GM12878 (cell line): ENCODE measurements around the gene CD55. TPM values are rescaled to one million over a fixed set of nuclear protein-coding genes. Genes with fewer than 3 reads are reported as not detected.

Experiments used
- ATAC-seq: fragments of 200-7000 bp; cut with Tn5 transposase; 3 replicates; pipeline ENCODE4 v1.9.1; 2020; ENCODE audit warnings: mild to moderate bottlenecking, moderate library complexity
- BruUV-seq: library from RNA; stranded (reverse); fragments of 400-500 nt; replicated peaks from 2 replicates; lab custom pipeline; 2021; lab: Mats Ljungman, UMichigan
- CTCF ChIA-PET: fragments of 300-600 bp; sonication (Branson Sonifier 250); formaldehyde crosslinking; extraction: SDS; loops from one replicate; lab custom pipeline; 2021; ENCODE audit warnings: inconsistent platforms; lab: Yijun Ruan, JAX
- POLR2A ChIA-PET: fragments of 350-600 bp; formaldehyde crosslinking; extraction: SDS; loops from one replicate; lab custom pipeline; 2021; ENCODE audit warnings: inconsistent platforms; lab: Charles Lee
- RAD21 ChIA-PET: fragments of 300-600 bp; sonication (Branson Sonifier 250); formaldehyde crosslinking; loops from one replicate; lab custom pipeline; 2023; ENCODE audit warnings: antibody characterized with exemption; ENCODE audit not compliant: unreplicated experiment; lab: Charles Lee
- SMC1A ChIA-PET: fragments of 300-600 bp; sonication (Branson Sonifier 250); formaldehyde crosslinking; loops from one replicate; lab custom pipeline; 2023; ENCODE audit not compliant: unreplicated experiment, uncharacterized antibody; lab: Charles Lee
- DNase-seq: peaks from one replicate; pipeline ENCODE4 v3.0.0-alpha.2; 2011; ENCODE audit warnings: low read depth, low spot score
- FAIRE-seq: peaks from 3 replicates; lab custom pipeline; 2011; peaks lifted over from hg19 to GRCh38; lab: Jason Lieb, UNC
- H2AFZ ChIP-seq: 2 replicates; pipeline ENCODE4 v1.6.0; 2011; ENCODE audit warnings: low read depth, low read length, control low read depth; ENCODE audit not compliant: control insufficient read depth
- H3K27ac ChIP-seq: 2 replicates; pipeline ENCODE4 v1.5.1; 2011; ENCODE audit warnings: control low read depth; ENCODE audit not compliant: control insufficient read depth, insufficient read depth
- H3K27me3 ChIP-seq, 2 experiments: replicated peaks in 1 of 2; 2 replicates each; pipeline versions ENCODE4 v1.6.0 to v1.6.1; 2011; ENCODE audit warnings: low read length in 1 of 2; ENCODE audit not compliant: control insufficient read depth in 2 of 2, insufficient read depth in 2 of 2
- H3K36me3 ChIP-seq, 2 experiments: 2 replicates each; pipeline ENCODE4 v1.5.1; 2011; ENCODE audit warnings: low read length in 1 of 2; ENCODE audit not compliant: control insufficient read depth in 2 of 2, insufficient read depth in 2 of 2
- H3K4me1 ChIP-seq: 2 replicates; pipeline ENCODE4 v1.6.1; 2011; ENCODE audit warnings: mild to moderate bottlenecking, low read length, moderate library complexity, mixed read lengths; ENCODE audit not compliant: control insufficient read depth, insufficient read depth
- H3K4me2 ChIP-seq: 2 replicates; pipeline ENCODE4 v1.6.0; 2011; ENCODE audit warnings: control low read depth; ENCODE audit not compliant: control insufficient read depth, insufficient read depth
- H3K4me3 ChIP-seq: fragments of 200-600 bp; sonication (generic); 2 replicates; pipeline ENCODE4 v1.5.1; 2016
- H3K79me2 ChIP-seq: 2 replicates; pipeline ENCODE4 v1.6.0; 2011; ENCODE audit warnings: low read length; ENCODE audit not compliant: control insufficient read depth, insufficient read depth
- H3K9ac ChIP-seq: 2 replicates; pipeline ENCODE4 v1.8.0; 2011; ENCODE audit warnings: low read length, control low read depth, mixed read lengths; ENCODE audit not compliant: control insufficient read depth, insufficient read depth
- H3K9me3 ChIP-seq: replicated peaks from 3 replicates; pipeline ENCODE4 v1.5.1; 2011; ENCODE audit warnings: mild to moderate bottlenecking, low read length; ENCODE audit not compliant: control insufficient read depth, insufficient read depth
- H4K20me1 ChIP-seq: 2 replicates; pipeline ENCODE4 v1.6.0; 2011; ENCODE audit not compliant: control insufficient read depth, insufficient read depth
- ATF3 ChIP-seq: IDR thresholded peaks from 2 replicates; pipeline ENCODE4 v1.6.1; 2011; ENCODE audit warnings: low read depth, mild to moderate bottlenecking, low read length, moderate library complexity, borderline replicate concordance; ENCODE audit errors: extremely low read depth
- E4F1 ChIP-seq: fragments of 450-650 bp; IDR thresholded peaks from 2 replicates; pipeline ENCODE4 v1.6.1; 2018; ENCODE audit warnings: borderline replicate concordance, mild to moderate bottlenecking; ENCODE audit not compliant: partially characterized antibody
- FOXK2 ChIP-seq: fragments of 450-650 bp; IDR thresholded peaks from 2 replicates; pipeline ENCODE4 v1.6.1; 2017; ENCODE audit warnings: mild to moderate bottlenecking, moderate library complexity
- NFXL1 ChIP-seq: fragments of 450-650 bp; IDR thresholded peaks from 2 replicates; pipeline ENCODE4 v1.6.1; 2017; ENCODE audit warnings: antibody characterized with exemption, mild to moderate bottlenecking, borderline replicate concordance
- PAX5 ChIP-seq: IDR thresholded peaks from 2 replicates; pipeline ENCODE4 v1.6.1; 2011; ENCODE audit warnings: low read depth, low read length, borderline replicate concordance
- PRDM15 ChIP-seq: fragments of 450-650 bp; formaldehyde crosslinking; IDR thresholded peaks from 2 replicates; pipeline ENCODE4 v1.4.0; 2020; ENCODE audit warnings: mild to moderate bottlenecking, moderate library complexity
- SPI1 ChIP-seq: IDR thresholded peaks from 2 replicates; pipeline ENCODE4 v1.6.1; 2011; ENCODE audit warnings: low read depth, mild to moderate bottlenecking, low read length, moderate library complexity, borderline replicate concordance; ENCODE audit not compliant: insufficient read depth
- STAT3 ChIP-seq: IDR thresholded peaks from 2 replicates; pipeline ENCODE4 v1.6.1; 2011; ENCODE audit warnings: low read depth, low read length, improper control_type of control experiment
- SUZ12 ChIP-seq: fragments of 200-600 bp; sonication (generic); IDR thresholded peaks from one replicate; pipeline ENCODE4 v1.6.1; 2018; ENCODE audit warnings: antibody characterized with exemption, mild to moderate bottlenecking; ENCODE audit not compliant: unreplicated experiment
- TCF12 ChIP-seq: IDR thresholded peaks from 2 replicates; pipeline ENCODE4 v1.6.1; 2011; ENCODE audit warnings: low read depth, mild to moderate bottlenecking, low read length
- ZBTB11 ChIP-seq: fragments of 450-650 bp; formaldehyde crosslinking; IDR thresholded peaks from 2 replicates; pipeline ENCODE4 v1.5.0; 2022; ENCODE audit warnings: mild to moderate bottlenecking, missing genetic modification characterization
- ZNF24 ChIP-seq: fragments of 450-650 bp; IDR thresholded peaks from 2 replicates; pipeline ENCODE4 v1.6.1; 2017; ENCODE audit warnings: antibody characterized with exemption, mild to moderate bottlenecking
- ZSCAN29 ChIP-seq: fragments of 450-650 bp; IDR thresholded peaks from 2 replicates; pipeline ENCODE4 v1.6.1; 2017; ENCODE audit warnings: mild to moderate bottlenecking, moderate library complexity
- WGBS: methylation state at CpG from one replicate; pipeline ENCODE4 v1.1.6; 2016; ENCODE audit warnings: low lambda C conversion rate; ENCODE audit not compliant: insufficient replicate concordance, insufficient coverage; ENCODE audit errors: missing lambda C conversion rate; 5-methylcytosine and 5-hydroxymethylcytosine counted together
- in situ Hi-C: fragments of 300-500 bp; cut with MboI; formaldehyde crosslinking; loops from 9 replicates; pipeline ENCODE4 v1.14.3; 2018; ENCODE audit warnings: mixed read lengths
- intact Hi-C: fragments of 100-400 bp; cut with micrococcal nuclease; formaldehyde crosslinking; loops from one replicate; pipeline ENCODE4 v1.14.2; 2022; ENCODE audit not compliant: unreplicated experiment
- polyA plus RNA-seq, 11 experiments: library from polyadenylated mRNA; depleted of rRNA in 4 of 11; unstranded in 6 of 11; stranded (reverse) in 5 of 11; fragments of >200 nt; fragmentation: Nextera tagmentation in 4 of 11; fragmentation: Illumina TruSeq in 1 of 11; extraction: Ambion mirVana in 4 of 11; extraction: Trizol in 1 of 11; gene quantifications; 1 replicate in 1 of 11; 2 replicates in 10 of 11; pipeline versions ENCODE4 v1.2.1 to v1.2.3, GENCODE V29; 2011 to 2016; ENCODE audit warnings: inconsistent platforms in 2 of 11, missing spikeins in 2 of 11, low read depth in 1 of 11
- total RNA-seq, 4 experiments: library from RNA; depleted of rRNA in 3 of 4; stranded (reverse); fragments of >200 nt in 3 of 4; fragmentation: Illumina TruSeq in 1 of 4; extraction: Trizol in 1 of 4; gene quantifications; 2 replicates each; pipeline versions ENCODE4 v1.2.1 to v1.2.3, GENCODE V29; 2013 to 2021

CD55 gene
- total and polyA plus RNA-seq, 10 of the 15 experiments (the other 5 are each of a cell fraction or from before 2014, with no cell fraction given), result 5.2 to 46.5 (median 15.1) TPM

GRCh38 chr1:207286786-207287468 lies 34.6 kb upstream of the CD55 start:
- ChIA-PET CTCF (interaction anchor here (1.1 kb wide), 2 partner anchors 203 to 236 kb away, joined by 3 to 4 read pairs; no protein-coding TSS in a partner anchor), SMC1A (interaction anchor here (0.8 kb wide), 1 partner anchor 452 kb away, joined by 3 read pairs; no protein-coding TSS in a partner anchor), RAD21 (interaction anchor here (1.0 kb wide), 1 partner anchor 34 kb away, joined by 3 read pairs; the partner anchor contains the start of gene CD55), POLR2A (interaction anchor here (0.7 kb wide), 1 partner anchor 134 kb away, joined by 3 read pairs; no protein-coding TSS in a partner anchor)
- Histone ChIP-seq H3K36me3 (no peaks in the 10 kb centered on the region), H3K27me3 (no peaks in the 10 kb centered on the region; a peak in 1 of 4 replicates), H3K79me2 (no peaks in the 10 kb centered on the region), H3K4me1 (no peaks in the 10 kb centered on the region), H2AFZ (no peak overlapping the region), H3K27ac (no peak overlapping the region), H3K4me2 (no peak overlapping the region), H4K20me1 (no peaks in the 10 kb centered on the region), H3K9me3 (peaks cover 6% of the 10 kb centered on the region; the same call in 1 of the 3 replicates), H3K9ac (no peak overlapping the region), H3K4me3 (no peak overlapping the region)
- WGBS, result 58% methylated on average over 2 of the region's 2 CpGs
- ATAC-seq, result no peak
- in situ Hi-C loops (no loop called here), intact Hi-C loops (no loop called here)
- FAIRE-seq, result no peak
- no TSS peak for BruUV-seq
- no peak for DNase-seq
- no peak for TF ChIP-seq PRDM15 (CRISPR knock-in tag)
- TF ChIP-seq STAT3, result no peak
- no peak for TF ChIP-seq SUZ12
- TF ChIP-seq TCF12, result no peak
- TF ChIP-seq SPI1, result no peak
- TF ChIP-seq E4F1, result no peak
- TF ChIP-seq ZNF24, result no peak
- no peak for TF ChIP-seq FOXK2
- no peak for TF ChIP-seq PAX5
- TF ChIP-seq NFXL1, result no peak
- no peak for TF ChIP-seq ZSCAN29
- no peak for TF ChIP-seq ZBTB11
- TF ChIP-seq ATF3, result no peak
